HEK293 (cell line): ENCODE results near the gene PIGS.

Experiments
- CTCF ChIA-PET: fragments of 350-600 bp; formaldehyde crosslinking; extraction: SDS; loops from one replicate; lab custom pipeline; 2021; ENCODE audit warnings: antibody characterized with exemption; lab: Yijun Ruan, JAX
- POLR2A ChIA-PET: fragments of 300-600 bp; formaldehyde crosslinking; extraction: SDS; loops from one replicate; lab custom pipeline; 2020; ENCODE audit warnings: antibody characterized with exemption, inconsistent platforms; lab: Yijun Ruan, JAX
- H3K27ac ChIP-seq: fragments of 200-500 bp; sonication (Bioruptor generic); 2 replicates; pipeline ENCODE4 v1.5.1; 2014; ENCODE audit warnings: low read depth, low read length, control low read depth, inconsistent platforms; ENCODE audit errors: extremely low read depth
- H3K36me3 ChIP-seq, 2 experiments: fragments of 200-500 bp in 1 of 2; sonication (Bioruptor generic) in 1 of 2; 1 replicate in 1 of 2; 2 replicates in 1 of 2; pipeline ENCODE4 v1.5.1; 2014 to 2017; ENCODE audit warnings: inconsistent platforms in 2 of 2, low read length in 2 of 2; ENCODE audit not compliant: control insufficient read depth in 2 of 2, insufficient read depth in 1 of 2
- H3K4me1 ChIP-seq: fragments of 200-500 bp; sonication (Bioruptor generic); 2 replicates; pipeline ENCODE4 v1.5.1; 2014; ENCODE audit warnings: mild to moderate bottlenecking, low read length, inconsistent platforms; ENCODE audit not compliant: control insufficient read depth, insufficient read depth
- H3K4me3 ChIP-seq: 2 replicates; pipeline ENCODE4 v1.5.1; 2011; ENCODE audit warnings: low read depth, mild to moderate bottlenecking, control low read depth, low read length, moderate library complexity
- H3K9me3 ChIP-seq: fragments of 200-500 bp; sonication (Bioruptor generic); 2 replicates; pipeline ENCODE4 v1.5.1; 2014; ENCODE audit warnings: low read depth, low read length, inconsistent platforms; ENCODE audit not compliant: control insufficient read depth, insufficient read depth
- CTCF ChIP-seq: fragments of 450-650 bp; formaldehyde crosslinking; IDR thresholded peaks from 2 replicates; pipeline ENCODE4 v1.5.1; 2016; ENCODE audit warnings: missing biosample characterization, missing genetic modification characterization
- EGR2 ChIP-seq: fragments of 450-650 bp; formaldehyde crosslinking; IDR thresholded peaks from 2 replicates; pipeline ENCODE4 v1.5.1; 2016; ENCODE audit warnings: low read depth, missing biosample characterization, missing genetic modification characterization
- GLIS1 ChIP-seq: fragments of 450-650 bp; formaldehyde crosslinking; IDR thresholded peaks from 2 replicates; pipeline ENCODE4 v1.5.1; 2016; ENCODE audit warnings: missing biosample characterization, missing genetic modification characterization
- HIC1 ChIP-seq: fragments of 450-650 bp; formaldehyde crosslinking; IDR thresholded peaks from 2 replicates; pipeline ENCODE4 v1.5.1; 2016; ENCODE audit warnings: missing biosample characterization, missing genetic modification characterization
- KLF7 ChIP-seq: fragments of 450-650 bp; formaldehyde crosslinking; IDR thresholded peaks from 2 replicates; pipeline ENCODE4 v1.5.1; 2016; ENCODE audit warnings: missing biosample characterization, missing genetic modification characterization, borderline replicate concordance
- KLF9 ChIP-seq: fragments of 450-650 bp; formaldehyde crosslinking; IDR thresholded peaks from 2 replicates; pipeline ENCODE4 v1.5.1; 2016; ENCODE audit warnings: missing biosample characterization, missing genetic modification characterization, low read depth
- MYNN ChIP-seq: fragments of 450-650 bp; formaldehyde crosslinking; IDR thresholded peaks from 2 replicates; pipeline ENCODE4 v1.5.1; 2016; ENCODE audit warnings: missing biosample characterization, missing genetic modification characterization, borderline replicate concordance
- SP7 ChIP-seq: fragments of 450-650 bp; formaldehyde crosslinking; IDR thresholded peaks from 2 replicates; pipeline ENCODE4 v1.5.1; 2016; ENCODE audit warnings: missing biosample characterization, missing genetic modification characterization
- ZIC2 ChIP-seq: fragments of 450-650 bp; formaldehyde crosslinking; IDR thresholded peaks from 2 replicates; pipeline ENCODE4 v1.5.1; 2016; ENCODE audit warnings: missing biosample characterization, missing genetic modification characterization
- ZNF112 ChIP-seq: fragments of 450-650 bp; formaldehyde crosslinking; IDR thresholded peaks from 2 replicates; pipeline ENCODE4 v1.5.0; 2017; ENCODE audit warnings: missing biosample characterization, missing genetic modification characterization
- ZNF221 ChIP-seq: fragments of 450-650 bp; formaldehyde crosslinking; IDR thresholded peaks from 2 replicates; pipeline ENCODE4 v1.5.1; 2017; ENCODE audit warnings: missing biosample characterization, missing genetic modification characterization, borderline replicate concordance
- ZNF274 ChIP-seq, 2 experiments: fragments of 200-500 bp in 1 of 2; fragments of 450-650 bp in 1 of 2; sonication (Bioruptor generic) in 1 of 2; formaldehyde crosslinking in 1 of 2; IDR thresholded peaks; 2 replicates each; pipeline versions ENCODE4 v1.5.1 to v1.6.1; 2014 to 2016; ENCODE audit warnings: borderline replicate concordance in 1 of 2, inconsistent platforms in 1 of 2, low read length in 1 of 2, missing biosample characterization in 1 of 2, missing genetic modification characterization in 1 of 2
- ZNF473 ChIP-seq: fragments of 450-650 bp; formaldehyde crosslinking; IDR thresholded peaks from 2 replicates; pipeline ENCODE4 v1.5.1; 2017; ENCODE audit warnings: missing biosample characterization, missing genetic modification characterization
- ZNF548 ChIP-seq: fragments of 450-650 bp; formaldehyde crosslinking; IDR thresholded peaks from 2 replicates; pipeline ENCODE4 v1.5.1; 2016; ENCODE audit warnings: missing biosample characterization, missing genetic modification characterization
- ZNF558 ChIP-seq: fragments of 450-650 bp; formaldehyde crosslinking; IDR thresholded peaks from 2 replicates; pipeline ENCODE4 v1.5.1; 2016; ENCODE audit warnings: missing biosample characterization, missing genetic modification characterization
- ZNF654 ChIP-seq: fragments of 450-650 bp; formaldehyde crosslinking; IDR thresholded peaks from 2 replicates; pipeline ENCODE4 v1.5.1; 2016; ENCODE audit warnings: low read depth, missing biosample characterization, missing genetic modification characterization
- ZNF704 ChIP-seq: fragments of 450-650 bp; formaldehyde crosslinking; IDR thresholded peaks from 2 replicates; pipeline ENCODE4 v1.5.1; 2016; ENCODE audit warnings: missing biosample characterization, missing genetic modification characterization
- ZNF707 ChIP-seq: fragments of 450-650 bp; formaldehyde crosslinking; IDR thresholded peaks from 2 replicates; pipeline ENCODE4 v1.5.1; 2016; ENCODE audit warnings: missing biosample characterization, missing genetic modification characterization
- ZNF76 ChIP-seq: fragments of 450-650 bp; formaldehyde crosslinking; IDR thresholded peaks from 2 replicates; pipeline ENCODE4; 2016; ENCODE audit warnings: low read depth, missing biosample characterization, missing genetic modification characterization, borderline replicate concordance

PIGS gene

GRCh38 chr17:28616281-28616680 is 45.0 kb upstream of the PIGS start:
- TF ChIP-seq ZNF76 (no peak), ZNF558 (tag by site-specific recombination) (no peak)
- Histone ChIP-seq H3K27ac (no peak overlapping the region), H3K4me3 (no peak overlapping the region), H3K9me3 (no peaks in the 10 kb centered on the region), H3K36me3 (peaks cover 73 to 98% of the 10 kb centered on the region in 2 experiments), H3K4me1 (no peaks in the 10 kb centered on the region)
- CTCF ChIA-PET: interaction anchor here (0.5 to 7.3 kb wide), 5 partner anchors 11 to 86 kb away, joined by 3 to 46 read pairs (median 3); no protein-coding TSS in a partner anchor
- POLR2A ChIA-PET: interaction anchor here (0.8 kb wide), 1 partner anchor 31 kb away, joined by 3 read pairs; no protein-coding TSS in a partner anchor

GRCh38 chr17:28615260-28615940 is 44.1 kb upstream of the PIGS start:
- no peaks in the 10 kb centered on the region for H3K9me3 ChIP-seq
- no peak overlapping the region for H3K4me3 ChIP-seq
- H3K36me3 ChIP-seq: peaks cover 73 to 98% of the 10 kb centered on the region in 2 experiments
- no peak overlapping the region for H3K27ac ChIP-seq
- TF ChIP-seq ZNF707 (no peak), ZNF221 (tag by site-specific recombination) (no peak), ZNF274 (IDR thresholded peaks at IDR 0.05; ENCODE audit: low read length) (no peak), ZNF274 (tag by site-specific recombination; IDR thresholded peaks at IDR 0.05; ENCODE audit: borderline replicate concordance) (no peak), ZNF548 (tag by site-specific recombination) (no peak), HIC1 (no peak)
- CTCF ChIA-PET: interaction anchor here (0.5 to 7.3 kb wide), 4 partner anchors 28 to 123 kb away, joined by 3 to 46 read pairs (median 6); no protein-coding TSS in a partner anchor
- POLR2A ChIA-PET: interaction anchor here (0.8 kb wide), 1 partner anchor 32 kb away, joined by 3 read pairs; no protein-coding TSS in a partner anchor
- no peaks in the 10 kb centered on the region for H3K4me1 ChIP-seq

GRCh38 chr17:28613931-28614381 is 42.6 kb upstream of the PIGS start, which contains the start of gene RSKR:
TSS of gene RSKR (minus strand) at chr17:28614185. CDS start at chr17:28614161, 24 bp downstream.
- H3K9me3 ChIP-seq: no peaks in the 10 kb centered on the region

GRCh38 chr17:28612936-28613872 is 41.9 kb upstream of the PIGS start:
- Histone ChIP-seq H3K4me1 (no peaks in the 10 kb centered on the region), H3K4me3 (no peak overlapping the region), H3K36me3 (peaks cover 68 to 89% of the 10 kb centered on the region in 2 experiments), H3K9me3 (no peaks in the 10 kb centered on the region), H3K27ac (peak overlapping the region; percentile 13; the same call in 1 of the 2 replicates)
- ChIA-PET CTCF (interaction anchor here (0.6 to 7.3 kb wide), 32 partner anchors 8 to 197 kb away, joined by 3 to 46 read pairs (median 4); partner anchors contain the start of gene PIGS), POLR2A (interaction anchor here (2.0 to 2.1 kb wide), 2 partner anchors 11 to 14 kb away, joined by 6 to 7 read pairs; no protein-coding TSS in a partner anchor)
- TF ChIP-seq CTCF (peak; percentile 28; the same call in 1 of the 2 replicates), SP7 (no peak), GLIS1 (tag by site-specific recombination) (0 out of 2 replicates have a peak, but pooled peaks have one; percentile 20), ZNF654 (tag by site-specific recombination) (peak; percentile 54), ZNF704 (tag by site-specific recombination) (no peak), ZNF112 (tag by site-specific recombination) (no peak), KLF9 (no peak), KLF7 (no peak), ZNF473 (tag by site-specific recombination) (no peak), EGR2 (tag by site-specific recombination) (no peak)

More at GRCh38 chr17:28613931-28614381, 42.6 kb upstream of the PIGS start, which contains the start of gene RSKR:
- peak within 1 kb of the TSS; percentile 13; the same call in 1 of the 2 replicates for H3K27ac ChIP-seq
- TF ChIP-seq MYNN (tag by site-specific recombination) (no peak), ZIC2 (tag by site-specific recombination) (peak; percentile 84)
- H3K36me3 ChIP-seq: peaks cover 71 to 92% of the 10 kb centered on the region in 2 experiments
- ChIA-PET CTCF (interaction anchor here (0.6 to 7.3 kb wide), 13 partner anchors 11 to 120 kb away, joined by 3 to 46 read pairs (median 4); no protein-coding TSS in a partner anchor), POLR2A (interaction anchor here (2.0 kb wide), 1 partner anchor 14 kb away, joined by 7 read pairs; no protein-coding TSS in a partner anchor)
- no peak within 1 kb of the TSS for H3K4me3 ChIP-seq
- H3K4me1 ChIP-seq: no peaks in the 10 kb centered on the region
